Upper lobe of right lung (tissue), 1 donor: ENCODE data around the gene NLRP3. TPM values are rescaled to one million over a fixed set of nuclear protein-coding genes. Genes with fewer than 3 reads are reported as not detected.
A peak's percentile ranks its signal among the peaks of the same experiment; 100 is the strongest.
"Not testable (repeated sequence)": the region's sequence is repeated elsewhere in the genome, so short reads cannot be mapped to it uniquely, and the experiment has no call there.

ENCODE experiments used
- ATAC-seq: fragments of 200-7000 bp; cut with Tn5 transposase; one replicate; pipeline ENCODE4 v1.9.1; 2020; ENCODE audit warnings: mild to moderate bottlenecking, moderate library complexity
- DNase-seq: peaks from one replicate; pipeline ENCODE4 v3.0.0-alpha.2; 2020
- H3K27ac ChIP-seq: fragments of 200-600 bp; one replicate; pipeline ENCODE4 v1.8.0; 2022
- H3K27me3 ChIP-seq: fragments of 200-600 bp; one replicate; pipeline ENCODE4 v1.8.0; 2022; ENCODE audit warnings: mild to moderate bottlenecking
- H3K36me3 ChIP-seq: fragments of 200-600 bp; one replicate; pipeline ENCODE4 v1.8.0; 2022
- H3K4me1 ChIP-seq: fragments of 200-600 bp; one replicate; pipeline ENCODE4 v1.8.0; 2022
- H3K4me3 ChIP-seq: fragments of 200-600 bp; one replicate; pipeline ENCODE4 v1.8.0; 2022; ENCODE audit warnings: mild to moderate bottlenecking
- H3K9me3 ChIP-seq: fragments of 200-600 bp; one replicate; pipeline ENCODE4 v1.8.0; 2022
- intact Hi-C: fragments of 100-400 bp; cut with DNase I; formaldehyde crosslinking; loops from one replicate; pipeline ENCODE4 v1.11.0; 2022
- total RNA-seq: library from RNA; stranded (reverse); fragmentation: NEBNext Ultra II Directional; extraction: Animal tissue kit (Norgen Biotek cat#: 25700); gene quantifications from one replicate; pipeline ENCODE4 v1.2.1, GENCODE V29; 2021
- TF ChIP-seq, protein P1 (sequence below): fragments of 200-600 bp; IDR thresholded peaks from one replicate; pipeline ENCODE4 v1.8.0; 2022; ENCODE audit warnings: antibody characterized with exemption
- donor health status: DM: no; HTN: yes; CAD: no; lungs with severe emphysema.

The NLRP3 gene
- total RNA-seq, 1 donor from 2014 or later: 4.9 TPM

DNA sequence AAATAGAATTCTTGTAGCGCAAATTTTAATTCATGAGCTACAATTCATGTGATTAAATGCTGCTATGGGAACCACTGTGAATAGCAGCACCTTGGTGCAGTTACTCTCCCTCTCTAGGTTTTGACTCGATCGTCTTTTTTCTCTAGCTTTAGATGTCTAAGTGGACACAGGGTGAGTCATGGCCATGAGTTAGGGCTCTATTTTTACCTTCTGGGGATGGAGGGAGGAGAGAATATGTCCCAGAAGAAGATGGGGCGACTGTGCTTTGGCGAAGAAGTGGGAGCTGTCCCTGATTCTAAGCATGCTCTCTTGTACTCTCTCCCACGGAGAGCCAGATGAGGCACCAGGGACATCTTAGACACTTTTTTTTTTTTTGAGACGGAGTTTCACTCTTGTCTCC is 43.5 kb downstream of the NLRP3 start:
- H3K36me3 ChIP-seq: no peaks in the 10 kb centered on the region
- H3K9me3 ChIP-seq: no peaks in the 10 kb centered on the region
- H3K27me3 ChIP-seq: no peaks in the 10 kb centered on the region
- intact Hi-C loops: no loop called here
- H3K4me3 ChIP-seq: no peak overlapping the region
- TF ChIP-seq, protein P1, sequence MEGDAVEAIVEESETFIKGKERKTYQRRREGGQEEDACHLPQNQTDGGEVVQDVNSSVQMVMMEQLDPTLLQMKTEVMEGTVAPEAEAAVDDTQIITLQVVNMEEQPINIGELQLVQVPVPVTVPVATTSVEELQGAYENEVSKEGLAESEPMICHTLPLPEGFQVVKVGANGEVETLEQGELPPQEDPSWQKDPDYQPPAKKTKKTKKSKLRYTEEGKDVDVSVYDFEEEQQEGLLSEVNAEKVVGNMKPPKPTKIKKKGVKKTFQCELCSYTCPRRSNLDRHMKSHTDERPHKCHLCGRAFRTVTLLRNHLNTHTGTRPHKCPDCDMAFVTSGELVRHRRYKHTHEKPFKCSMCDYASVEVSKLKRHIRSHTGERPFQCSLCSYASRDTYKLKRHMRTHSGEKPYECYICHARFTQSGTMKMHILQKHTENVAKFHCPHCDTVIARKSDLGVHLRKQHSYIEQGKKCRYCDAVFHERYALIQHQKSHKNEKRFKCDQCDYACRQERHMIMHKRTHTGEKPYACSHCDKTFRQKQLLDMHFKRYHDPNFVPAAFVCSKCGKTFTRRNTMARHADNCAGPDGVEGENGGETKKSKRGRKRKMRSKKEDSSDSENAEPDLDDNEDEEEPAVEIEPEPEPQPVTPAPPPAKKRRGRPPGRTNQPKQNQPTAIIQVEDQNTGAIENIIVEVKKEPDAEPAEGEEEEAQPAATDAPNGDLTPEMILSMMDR: no peak
- DNase-seq (no peak), ATAC-seq (no peak)
- no peak overlapping the region for H3K27ac ChIP-seq
- no peaks in the 10 kb centered on the region for H3K4me1 ChIP-seq

DNA sequence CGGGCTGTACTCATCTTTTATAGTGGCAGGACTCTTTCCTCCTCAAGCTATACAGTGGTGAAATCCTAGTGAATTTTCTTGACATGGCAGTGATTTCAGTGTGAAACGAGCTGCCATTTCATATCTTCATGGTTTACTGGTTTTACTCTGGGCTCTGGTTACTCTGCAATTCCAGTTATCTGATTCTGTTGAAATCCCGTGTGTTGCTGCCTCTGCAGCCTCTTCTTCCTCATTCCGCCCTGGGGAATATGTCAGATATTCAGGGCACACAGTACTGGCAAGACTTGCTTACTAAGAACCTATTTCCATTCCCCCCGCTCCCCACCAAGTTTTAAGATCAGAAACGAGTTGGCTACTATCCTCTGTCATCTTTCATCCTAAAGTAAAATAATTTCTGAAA is 49.8 kb downstream of the NLRP3 start:
- Histone ChIP-seq H3K27me3 (no peaks in the 10 kb centered on the region), H3K9me3 (no peaks in the 10 kb centered on the region), H3K27ac (no peak overlapping the region), H3K4me1 (no peaks in the 10 kb centered on the region), H3K36me3 (no peaks in the 10 kb centered on the region), H3K4me3 (no peak overlapping the region)
- ATAC-seq (peak; percentile 69), DNase-seq (no peak)
- intact Hi-C loops: no loop called here
- TF ChIP-seq, protein P1: no peak

DNA sequence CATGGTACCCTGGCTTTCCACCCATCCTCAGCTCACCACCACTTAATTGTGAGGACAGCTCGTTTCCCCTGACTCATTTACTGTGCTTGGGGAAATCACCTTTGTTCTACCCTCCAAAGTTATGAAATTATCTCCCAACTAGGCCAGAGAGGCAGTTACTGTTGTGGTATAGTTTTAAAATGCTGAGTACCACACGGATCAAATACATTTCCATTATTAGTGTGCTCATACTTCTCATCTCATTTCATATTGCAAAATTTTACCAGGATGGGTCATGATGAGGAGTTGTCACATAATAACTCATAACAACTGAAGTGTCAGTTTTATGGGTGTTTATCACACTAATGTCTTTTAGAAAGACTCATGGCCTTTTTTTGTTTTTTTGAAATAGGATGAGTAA is 51.2 kb downstream of the NLRP3 start:
- Histone ChIP-seq H3K9me3 (no peaks in the 10 kb centered on the region), H3K4me3 (no peak overlapping the region), H3K27ac (no peak overlapping the region), H3K36me3 (no peaks in the 10 kb centered on the region), H3K4me1 (no peaks in the 10 kb centered on the region), H3K27me3 (no peaks in the 10 kb centered on the region)
- ATAC-seq (no peak), DNase-seq (no peak)
- intact Hi-C loops: no loop called here
- TF ChIP-seq, protein P1: no peak

DNA sequence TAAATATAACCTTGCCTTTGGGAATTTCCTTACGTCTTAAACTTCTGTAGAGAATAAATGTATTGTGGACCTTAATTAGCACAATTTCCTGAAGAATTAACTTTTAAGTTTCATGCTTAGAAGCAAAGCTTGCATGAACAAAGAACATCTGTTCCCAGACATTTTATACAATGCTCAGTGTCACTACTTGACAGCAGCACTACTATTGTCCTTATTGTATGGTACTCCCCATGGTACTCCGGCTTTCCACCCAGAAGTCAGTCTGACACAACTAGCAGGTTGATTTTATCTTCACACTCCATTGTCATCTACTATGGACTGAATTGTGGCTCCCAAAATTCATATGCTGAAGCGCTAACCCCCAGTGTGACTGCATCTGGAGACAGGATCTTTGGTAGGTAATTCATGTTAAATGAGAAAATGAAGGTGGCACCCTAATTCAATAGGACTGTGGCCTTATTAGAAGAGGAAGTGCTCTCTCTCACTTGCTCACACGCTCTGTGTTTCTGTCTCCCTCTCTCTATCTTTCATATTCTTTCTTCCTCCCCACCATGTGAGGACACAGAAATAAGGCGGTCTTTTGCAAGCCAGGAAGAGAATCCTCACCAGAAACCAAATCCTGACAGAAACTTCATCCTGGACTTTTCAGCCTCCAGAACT is 52.6 kb downstream of the NLRP3 start:
- ATAC-seq: no peak
- Histone ChIP-seq H3K9me3 (no peaks in the 10 kb centered on the region), H3K27me3 (no peaks in the 10 kb centered on the region), H3K4me1 (no peaks in the 10 kb centered on the region), H3K27ac (no peak overlapping the region), H3K36me3 (no peaks in the 10 kb centered on the region), H3K4me3 (no peak overlapping the region)
- intact Hi-C loops: no loop called here
- no peak for DNase-seq
- TF ChIP-seq, protein P1: no peak

DNA sequence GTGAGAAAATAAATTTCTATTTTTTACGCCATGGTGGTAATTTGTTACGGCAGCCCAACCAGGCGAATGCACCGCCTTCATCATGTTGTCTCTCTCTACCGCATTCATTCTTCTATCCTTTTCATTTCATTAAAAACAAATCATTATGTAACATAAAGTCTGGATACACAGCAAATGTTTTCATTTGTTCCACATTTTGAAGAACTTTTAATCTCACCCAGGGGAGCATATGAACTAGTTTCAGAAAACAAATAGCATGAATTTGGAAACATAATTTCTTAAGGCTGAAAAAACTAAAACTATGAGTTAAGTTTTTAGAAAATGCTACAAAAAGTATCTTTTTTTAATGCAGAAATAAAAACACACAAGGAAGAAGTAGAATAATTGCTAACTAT is 53.2 kb downstream of the NLRP3 start:
- TF ChIP-seq, protein P1: no peak
- no peaks in the 10 kb centered on the region for H3K9me3 ChIP-seq
- intact Hi-C loops: no loop called here
- H3K27ac ChIP-seq: no peak overlapping the region
- H3K4me1 ChIP-seq: no peaks in the 10 kb centered on the region
- ATAC-seq: no peak
- H3K4me3 ChIP-seq: no peak overlapping the region
- DNase-seq: no peak
- no peaks in the 10 kb centered on the region for H3K27me3 ChIP-seq
- no peaks in the 10 kb centered on the region for H3K36me3 ChIP-seq

DNA sequence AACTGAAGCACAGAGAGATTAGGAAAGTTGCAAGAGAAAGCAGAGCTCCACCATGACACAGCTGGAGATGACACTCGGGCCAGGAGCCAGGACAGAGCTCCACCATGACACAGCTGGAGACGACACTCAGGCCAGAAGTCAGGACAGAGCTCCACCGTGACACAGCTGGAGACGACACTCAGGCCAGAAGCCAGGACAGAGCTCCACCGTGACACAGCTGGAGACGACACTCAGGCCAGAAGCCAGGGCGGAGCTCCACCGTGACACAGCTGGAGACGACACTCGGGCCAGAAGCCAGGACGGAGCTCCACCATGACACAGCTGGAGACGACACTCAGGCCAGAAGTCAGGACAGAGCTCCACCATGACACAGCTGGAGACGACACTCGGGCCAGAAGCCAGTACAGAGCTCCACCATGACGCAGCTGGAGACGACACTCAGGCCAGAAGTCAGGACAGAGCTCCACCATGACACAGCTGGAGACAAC is 55.0 kb downstream of the NLRP3 start:
- intact Hi-C loops, DNase-seq, H3K27ac ChIP-seq, H3K27me3 ChIP-seq, H3K4me1 ChIP-seq, H3K9me3 ChIP-seq, ATAC-seq, H3K4me3 ChIP-seq, H3K36me3 ChIP-seq: not testable (repeated sequence)
